Effector memory CD4-positive, alpha-beta T cell (primary cell): Measurements from ENCODE around the gene ENPP3.
"Not testable (repeated sequence)": the region's sequence is repeated elsewhere in the genome, so short reads cannot be mapped to it uniquely, and the experiment has no call there.

Source experiments
- DNase-seq, 3 donors: peaks; one replicate each; pipeline ENCODE4 v3.0.0-alpha.2; 2020
- H3K27ac ChIP-seq: 2 replicates; pipeline ENCODE4 v1.7.0; 2013; ENCODE audit warnings: mild to moderate bottlenecking, low read length, moderate library complexity; ENCODE audit not compliant: insufficient read depth, poor library complexity, severe bottlenecking
- H3K27me3 ChIP-seq: replicated peaks from 2 replicates; pipeline ENCODE4 v1.7.0; 2013; ENCODE audit warnings: mild to moderate bottlenecking, low read length; ENCODE audit not compliant: insufficient read depth, control insufficient read depth, poor library complexity, severe bottlenecking
- H3K36me3 ChIP-seq: 2 replicates; pipeline ENCODE4 v1.7.0; 2013; ENCODE audit warnings: mild to moderate bottlenecking, low read length, moderate library complexity; ENCODE audit not compliant: control insufficient read depth, insufficient read depth
- H3K4me1 ChIP-seq: 2 replicates; pipeline ENCODE4 v1.7.0; 2013; ENCODE audit warnings: low read length, mild to moderate bottlenecking; ENCODE audit not compliant: control insufficient read depth, insufficient read depth, poor library complexity, severe bottlenecking
- H3K4me3 ChIP-seq: 2 replicates; pipeline ENCODE4 v1.7.0; 2013; ENCODE audit warnings: low read length, low read depth, mild to moderate bottlenecking; ENCODE audit not compliant: insufficient read depth, poor library complexity, severe bottlenecking
- H3K9me3 ChIP-seq: 2 replicates; pipeline ENCODE4 v1.7.0; 2013; ENCODE audit warnings: mild to moderate bottlenecking, low read length, moderate library complexity; ENCODE audit not compliant: control insufficient read depth

The ENPP3 gene

DNA sequence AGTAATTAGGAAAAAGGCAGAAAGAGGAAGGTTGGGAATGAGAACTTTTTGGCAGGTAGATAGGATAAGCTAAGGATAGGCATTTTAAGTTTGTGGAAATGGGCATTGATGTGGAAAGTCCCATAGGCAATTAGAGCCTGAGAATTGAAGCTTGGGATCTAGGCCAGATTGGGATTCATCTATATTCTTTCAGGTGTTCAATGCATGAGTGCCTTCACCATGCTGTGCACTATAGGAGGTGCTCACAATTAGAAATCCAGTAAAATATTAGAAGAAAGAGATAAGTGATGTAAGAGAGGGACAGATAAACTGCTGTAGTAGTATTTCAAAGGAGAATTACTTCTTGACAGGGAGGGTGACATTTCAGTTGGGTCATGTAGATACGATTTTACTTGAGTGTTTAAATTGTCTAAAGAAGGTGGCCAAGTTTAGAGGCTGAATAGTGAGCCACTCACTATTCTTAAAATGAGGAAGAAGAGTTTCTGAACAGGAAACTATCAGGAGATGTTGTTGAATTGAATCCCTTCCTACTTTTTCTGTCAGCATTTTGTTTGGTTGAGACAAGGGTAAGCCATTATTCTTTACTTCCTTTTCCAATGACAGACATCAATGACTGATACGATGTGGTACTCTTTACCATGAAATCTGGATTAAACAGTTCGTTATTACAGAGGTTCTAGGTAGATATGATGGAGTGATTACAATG, 104.7 kb downstream of the ENPP3 start:
- Histone ChIP-seq H3K4me3 (no peak overlapping the region), H3K4me1 (no peaks in the 10 kb centered on the region), H3K27ac (no peak overlapping the region), H3K9me3 (no peaks in the 10 kb centered on the region), H3K27me3 (no peaks in the 10 kb centered on the region), H3K36me3 (no peaks in the 10 kb centered on the region)
- DNase-seq: no peak

DNA sequence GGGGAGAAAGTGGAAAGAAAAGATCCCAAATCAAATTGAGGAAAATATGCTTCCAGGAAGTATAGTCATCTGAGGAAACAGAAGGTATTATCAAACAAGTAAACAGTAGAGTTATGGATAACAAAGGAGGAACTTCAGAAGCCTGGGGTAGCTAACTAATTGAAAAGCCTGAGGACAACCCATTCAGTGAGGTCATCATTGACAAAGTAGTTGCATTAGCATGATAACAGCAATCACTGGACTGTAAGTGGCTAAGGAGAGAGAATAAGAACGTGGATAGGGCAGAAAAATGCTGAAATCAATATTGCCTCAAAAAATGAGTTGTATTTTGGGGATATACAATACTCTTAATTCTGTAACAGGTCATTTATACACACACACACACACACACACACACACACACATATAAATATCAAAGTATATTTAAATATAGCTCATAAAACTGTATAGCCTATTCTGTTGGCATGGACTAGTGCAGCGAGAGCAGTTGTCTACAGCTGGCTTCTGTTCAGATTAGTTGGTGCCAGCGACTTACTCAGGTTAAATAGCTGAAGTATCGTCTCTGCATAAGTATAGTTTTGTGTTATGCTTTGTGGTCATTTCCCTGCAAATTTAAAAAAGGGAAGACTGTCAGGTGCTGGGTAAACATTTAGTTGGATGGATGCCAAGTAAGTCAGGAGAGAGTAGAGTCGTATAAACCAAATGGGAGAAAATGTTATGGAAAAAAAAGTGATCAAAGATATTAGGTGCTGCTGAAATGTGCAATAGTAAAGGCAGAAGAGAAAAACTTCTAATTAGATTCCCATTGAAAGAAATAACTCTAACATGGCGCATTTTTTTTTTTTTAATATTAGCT, 107.6 kb downstream of the ENPP3 start:
- Histone ChIP-seq H3K9me3 (no peaks in the 10 kb centered on the region), H3K36me3 (no peaks in the 10 kb centered on the region), H3K4me3 (no peak overlapping the region), H3K27me3 (no peaks in the 10 kb centered on the region), H3K4me1 (no peaks in the 10 kb centered on the region), H3K27ac (no peak overlapping the region)
- DNase-seq: no peak

DNA sequence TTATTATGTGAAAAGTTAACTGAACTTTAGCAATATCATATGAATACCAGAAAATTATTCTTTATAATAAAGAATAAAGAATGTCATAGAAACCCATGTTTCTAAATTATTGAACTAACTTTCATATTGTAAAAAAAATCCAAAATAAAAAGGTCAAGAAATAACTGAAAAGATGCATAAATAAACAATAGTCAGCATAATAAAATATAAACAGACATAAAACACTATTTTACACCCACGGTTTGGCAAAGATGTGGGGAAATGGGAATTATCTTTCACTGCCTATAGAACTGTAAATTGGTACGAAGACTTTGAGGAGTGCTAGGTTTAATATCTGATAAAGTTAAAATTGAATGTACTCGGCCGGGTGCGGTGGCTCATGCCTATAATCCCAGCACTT, 108.4 kb downstream of the ENPP3 start:
- DNase-seq: no peak
- no peaks in the 10 kb centered on the region for H3K27me3 ChIP-seq
- no peaks in the 10 kb centered on the region for H3K9me3 ChIP-seq
- no peak overlapping the region for H3K27ac ChIP-seq
- no peaks in the 10 kb centered on the region for H3K4me1 ChIP-seq
- no peaks in the 10 kb centered on the region for H3K36me3 ChIP-seq
- H3K4me3 ChIP-seq: no peak overlapping the region

DNA sequence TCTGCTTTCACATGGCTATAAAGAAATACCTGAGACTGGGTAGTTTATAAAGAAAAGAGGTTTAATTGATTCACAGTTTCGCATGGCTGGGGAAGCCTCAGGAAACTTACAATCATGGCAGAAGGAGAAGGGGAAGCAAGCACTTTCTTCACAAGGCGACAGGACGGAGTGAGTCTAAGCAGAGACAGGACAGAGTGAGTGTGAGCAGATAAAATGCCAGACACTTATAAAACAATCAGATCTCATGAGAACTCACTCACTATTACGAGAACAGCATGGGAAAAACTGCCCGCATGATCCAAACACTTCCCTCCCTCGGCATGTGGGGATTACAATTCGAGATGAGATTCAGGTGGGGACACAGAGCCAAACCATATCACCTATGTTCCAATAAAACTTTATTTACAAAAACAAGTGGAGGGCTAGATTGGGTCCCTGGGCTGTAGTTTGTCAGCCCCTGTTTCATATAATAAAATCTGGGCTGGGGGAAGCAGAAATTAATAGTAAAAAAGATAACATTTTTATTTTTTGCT, 110.8 kb downstream of the ENPP3 start:
- Histone ChIP-seq H3K4me1 (no peaks in the 10 kb centered on the region), H3K9me3 (no peaks in the 10 kb centered on the region), H3K36me3 (no peaks in the 10 kb centered on the region), H3K4me3 (no peak overlapping the region), H3K27ac (no peak overlapping the region), H3K27me3 (no peaks in the 10 kb centered on the region)
- no peak for DNase-seq

DNA sequence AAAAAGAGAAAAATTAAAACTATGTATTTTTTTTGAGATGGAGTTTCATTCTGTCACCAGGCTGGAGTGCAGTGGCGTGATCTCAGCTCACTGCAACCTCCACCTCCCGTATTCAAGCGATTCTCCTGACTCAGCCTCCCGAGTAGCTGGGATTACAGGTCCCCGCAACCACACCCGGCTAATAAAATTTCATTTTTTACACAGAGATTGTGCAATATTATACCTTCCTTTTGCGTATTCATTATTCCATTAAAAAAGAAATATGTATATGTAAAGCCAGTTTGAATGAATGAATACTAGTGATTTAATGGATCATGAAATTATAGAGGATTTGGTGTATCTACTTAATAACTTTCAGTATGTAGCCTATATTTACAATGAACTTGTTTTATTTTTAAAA, 111.9 kb downstream of the ENPP3 start:
- Histone ChIP-seq H3K9me3 (no peaks in the 10 kb centered on the region), H3K27me3 (no peaks in the 10 kb centered on the region), H3K4me1 (no peaks in the 10 kb centered on the region), H3K4me3 (no peak overlapping the region), H3K27ac (no peak overlapping the region), H3K36me3 (no peaks in the 10 kb centered on the region)
- no peak for DNase-seq

DNA sequence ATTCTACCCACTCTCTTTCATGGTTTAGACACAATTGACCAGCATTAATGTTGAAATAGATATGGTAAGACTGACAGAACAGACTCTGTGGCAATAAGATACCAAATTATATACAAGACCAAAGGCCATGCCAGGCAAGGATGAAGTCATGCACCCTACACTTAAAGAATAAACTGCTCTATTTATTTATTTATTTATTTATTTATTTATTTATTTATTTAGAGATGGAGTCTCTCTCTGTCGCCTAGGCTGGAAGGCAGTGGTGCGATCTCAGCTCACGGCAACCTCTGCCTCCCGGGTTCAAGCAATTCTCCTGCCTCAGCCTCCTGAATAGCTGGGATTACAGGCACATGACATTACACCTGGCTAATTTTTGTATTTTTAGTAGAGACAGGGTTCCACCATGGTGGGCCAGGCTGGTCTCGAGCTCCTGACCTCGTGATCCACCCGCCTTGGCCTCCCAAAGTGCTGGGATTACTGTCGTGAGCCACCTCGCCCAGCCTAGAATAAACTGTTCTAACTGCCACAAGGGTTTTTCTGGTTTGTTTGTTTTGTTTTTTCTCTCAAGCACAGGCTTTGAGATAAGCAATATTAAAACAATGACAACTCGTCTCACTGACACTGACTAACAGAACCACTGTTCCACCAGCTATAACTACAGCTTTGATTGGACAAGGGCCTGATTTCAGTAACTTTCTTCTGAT, 114.1 kb downstream of the ENPP3 start:
- H3K9me3 ChIP-seq, DNase-seq, H3K36me3 ChIP-seq, H3K27me3 ChIP-seq, H3K4me3 ChIP-seq, H3K4me1 ChIP-seq, H3K27ac ChIP-seq: not testable (repeated sequence)

DNA sequence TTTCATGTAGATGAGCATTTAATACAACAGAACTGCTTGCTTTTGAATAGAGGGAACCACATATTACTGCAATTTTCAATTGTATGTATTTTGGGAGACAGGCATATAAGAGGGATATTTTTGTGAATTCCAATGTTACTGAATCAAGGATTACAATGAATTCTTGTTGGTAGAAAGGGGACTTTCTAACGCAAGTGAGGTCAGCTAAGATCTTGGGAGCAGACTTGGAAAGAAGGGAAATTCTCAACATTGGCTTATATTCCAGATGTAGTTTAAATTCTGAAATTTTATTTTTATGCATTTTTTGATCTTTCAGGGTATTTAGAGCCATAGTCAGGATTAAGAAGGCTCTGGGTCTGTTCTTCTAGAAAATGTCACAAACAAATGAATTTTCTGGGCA, 117.0 kb downstream of the ENPP3 start:
- Histone ChIP-seq H3K36me3 (no peaks in the 10 kb centered on the region), H3K27me3 (no peaks in the 10 kb centered on the region), H3K27ac (no peak overlapping the region), H3K4me1 (no peaks in the 10 kb centered on the region), H3K9me3 (no peaks in the 10 kb centered on the region), H3K4me3 (no peak overlapping the region)
- no peak for DNase-seq

DNA sequence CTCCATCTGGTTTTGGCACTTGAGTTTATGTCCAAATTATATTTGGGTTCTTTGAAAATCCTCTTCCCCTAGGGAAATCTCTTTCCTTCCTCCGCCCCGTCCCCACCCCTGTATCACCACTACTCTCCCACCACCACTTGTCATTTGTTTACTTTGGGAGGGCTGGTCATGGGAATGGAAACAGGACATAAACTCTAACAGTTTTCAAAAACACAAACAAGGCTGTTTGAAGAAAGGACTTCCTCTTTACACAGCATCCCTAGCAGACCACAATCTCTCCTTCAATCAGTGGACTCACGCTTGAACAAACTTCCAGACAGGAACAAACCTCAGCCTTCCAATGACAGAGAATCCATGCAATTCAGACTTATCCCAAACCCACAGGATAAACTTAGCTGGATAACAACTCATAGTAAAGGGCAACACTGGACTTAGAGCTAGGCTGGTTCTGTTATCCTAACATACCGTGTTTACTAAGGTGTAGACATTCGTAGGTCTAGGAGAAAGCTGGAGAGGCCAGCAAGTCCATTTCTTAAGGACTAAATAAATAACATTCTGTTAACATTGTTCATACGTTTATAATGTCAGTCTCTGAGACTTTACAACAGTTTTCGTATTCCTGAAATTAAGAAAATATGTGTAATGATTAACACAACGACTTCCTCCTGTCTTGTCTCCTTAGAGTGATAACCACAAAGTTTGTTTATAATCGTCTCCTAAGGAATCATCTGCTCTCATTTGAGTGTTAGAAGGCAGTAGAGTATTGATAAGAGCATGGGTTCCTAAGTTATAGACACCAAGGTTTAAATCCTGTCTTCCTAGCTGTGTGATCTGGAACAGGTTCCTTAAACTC, 117.8 kb downstream of the ENPP3 start:
- no peaks in the 10 kb centered on the region for H3K4me1 ChIP-seq
- no peaks in the 10 kb centered on the region for H3K36me3 ChIP-seq
- H3K4me3 ChIP-seq: no peak overlapping the region
- no peak for DNase-seq
- no peak overlapping the region for H3K27ac ChIP-seq
- no peaks in the 10 kb centered on the region for H3K9me3 ChIP-seq
- no peaks in the 10 kb centered on the region for H3K27me3 ChIP-seq

DNA sequence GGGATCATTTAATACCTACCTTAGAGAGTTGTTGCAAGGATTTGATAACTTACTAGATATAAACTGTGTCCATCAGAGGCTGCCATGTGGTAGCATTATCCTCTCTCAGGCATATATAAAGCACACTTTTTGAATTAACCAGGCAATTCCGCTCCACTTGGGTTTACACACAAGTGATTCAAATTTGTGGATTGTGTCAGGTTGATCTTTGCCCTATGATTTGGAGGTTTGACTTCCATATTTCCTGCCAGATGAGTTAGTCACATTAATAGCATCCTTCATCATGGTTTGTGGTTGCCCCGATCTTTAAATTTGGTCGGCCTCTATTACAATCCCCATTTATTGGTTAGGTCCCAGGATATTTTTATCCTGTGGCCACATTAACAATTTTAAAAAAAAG, 118.5 kb downstream of the ENPP3 start:
- no peak overlapping the region for H3K4me3 ChIP-seq

More for the DNA sequence above, 118.5 kb downstream of the ENPP3 start:
- Histone ChIP-seq H3K9me3 (no peaks in the 10 kb centered on the region), H3K27me3 (no peaks in the 10 kb centered on the region), H3K36me3 (no peaks in the 10 kb centered on the region), H3K4me1 (no peaks in the 10 kb centered on the region), H3K27ac (no peak overlapping the region)
- no peak for DNase-seq
